HG03575 (cell line): ENCODE results near the gene TUBA8.
"Not testable (repeated sequence)": the region's sequence is repeated elsewhere in the genome, so short reads cannot be mapped to it uniquely, and the experiment has no call there.

Experiments
- ATAC-seq: cut with Tn5 transposase; IDR thresholded peaks from one replicate; pipeline ENCODE4 v1.9.1; 2021; ENCODE audit not compliant: unreplicated experiment, insufficient number of reproducible peaks, low FRiP score; ENCODE audit errors: extremely low read depth

The TUBA8 gene

DNA sequence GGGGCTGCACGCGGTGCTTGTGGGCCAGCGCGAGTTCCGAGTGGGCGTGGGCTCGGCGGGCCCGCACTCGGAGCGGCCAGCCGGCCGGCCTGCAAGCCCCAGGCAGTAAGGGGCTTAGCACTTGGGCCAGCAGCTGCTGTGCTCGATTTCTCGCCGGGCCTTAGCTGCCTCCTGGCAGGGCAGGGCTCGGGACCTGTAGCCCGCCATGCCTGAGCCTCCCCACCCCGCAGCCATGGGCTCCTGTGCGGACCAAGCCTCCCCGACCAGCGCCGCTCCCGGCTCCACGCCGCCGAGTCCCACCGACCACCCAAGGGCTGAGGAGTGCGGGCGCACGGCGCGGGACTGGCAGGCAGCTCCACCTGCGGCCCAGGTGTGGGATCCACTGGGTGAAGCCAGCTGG, 44.9 kb downstream of the TUBA8 start:
- not testable (repeated sequence) for ATAC-seq

DNA sequence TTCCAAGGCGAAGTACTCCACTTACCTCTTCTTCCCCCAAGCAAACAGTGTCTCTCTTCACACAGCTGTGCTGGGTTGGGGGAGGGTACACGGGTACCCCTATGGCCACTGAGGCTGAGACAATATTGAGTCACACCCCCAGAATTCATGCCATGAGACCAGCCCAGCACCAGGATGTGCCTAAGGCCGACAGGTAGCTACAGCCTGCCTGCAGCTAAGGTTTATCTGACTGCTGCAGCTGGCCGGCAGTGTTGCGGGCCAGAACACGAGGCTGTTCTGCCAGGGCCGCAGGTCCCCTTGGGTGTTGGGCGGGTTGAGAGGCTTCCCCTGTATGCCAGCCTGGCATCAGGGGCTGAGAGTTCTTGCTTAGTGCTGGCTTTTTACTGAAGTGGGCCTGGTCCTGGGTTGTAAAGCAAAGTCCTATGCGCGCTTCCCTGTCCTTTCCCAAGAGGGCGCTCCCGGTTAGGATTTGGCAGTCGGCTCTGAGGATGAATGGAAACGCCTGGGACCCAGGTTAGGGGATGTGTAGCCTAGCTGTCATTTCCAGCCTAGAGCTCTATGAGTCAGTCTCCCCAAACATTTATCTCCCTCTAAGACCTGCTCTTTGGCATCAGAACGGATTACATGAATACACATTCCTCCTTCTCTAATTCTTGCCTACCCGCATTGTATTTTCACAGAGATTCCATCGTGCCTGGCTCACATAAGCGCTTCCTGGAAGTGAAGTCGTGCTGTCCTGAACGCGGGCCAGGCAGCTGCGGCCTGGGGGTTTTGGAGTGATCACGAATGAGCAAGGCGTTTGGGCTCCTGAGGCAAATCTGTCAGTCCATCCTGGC, 46.5 kb downstream of the TUBA8 start:
- ATAC-seq = no peak

DNA sequence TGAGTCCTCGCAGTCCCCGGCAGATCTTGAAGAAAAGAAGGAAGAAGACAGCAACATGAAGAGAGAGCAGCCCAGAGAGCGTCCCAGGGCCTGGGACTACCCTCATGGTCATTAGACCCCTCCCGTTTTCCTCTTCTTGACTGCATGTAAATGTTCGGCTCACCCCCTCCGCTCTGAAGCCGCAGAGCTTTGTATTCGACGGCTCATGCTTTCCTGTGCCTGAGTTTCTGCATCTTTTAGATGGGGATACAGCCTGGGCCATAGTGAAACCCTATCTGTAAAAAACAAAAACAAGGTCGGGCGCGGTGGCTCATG, 47.1 kb downstream of the TUBA8 start:
- ATAC-seq = no peak

DNA sequence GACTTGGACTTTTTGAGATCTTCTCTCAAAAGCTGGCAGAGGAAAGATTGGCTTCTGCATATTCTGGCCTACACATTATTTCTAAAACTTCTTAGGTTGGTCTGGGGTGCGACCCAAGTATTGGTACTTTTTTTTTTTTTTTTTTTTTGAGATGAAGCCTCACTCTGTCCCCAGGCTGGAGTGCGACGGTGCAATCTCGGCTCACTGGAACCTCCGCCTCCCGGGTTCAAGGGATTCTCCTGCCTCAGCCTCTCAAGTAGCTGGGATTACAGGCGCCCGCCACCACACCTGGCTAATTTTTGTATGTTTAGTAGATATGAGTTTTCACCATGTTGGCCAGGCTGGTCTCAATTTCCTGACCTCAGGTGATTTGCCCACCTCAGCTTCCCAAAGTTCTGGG, 50.0 kb downstream of the TUBA8 start:
- not testable (repeated sequence) for ATAC-seq

DNA sequence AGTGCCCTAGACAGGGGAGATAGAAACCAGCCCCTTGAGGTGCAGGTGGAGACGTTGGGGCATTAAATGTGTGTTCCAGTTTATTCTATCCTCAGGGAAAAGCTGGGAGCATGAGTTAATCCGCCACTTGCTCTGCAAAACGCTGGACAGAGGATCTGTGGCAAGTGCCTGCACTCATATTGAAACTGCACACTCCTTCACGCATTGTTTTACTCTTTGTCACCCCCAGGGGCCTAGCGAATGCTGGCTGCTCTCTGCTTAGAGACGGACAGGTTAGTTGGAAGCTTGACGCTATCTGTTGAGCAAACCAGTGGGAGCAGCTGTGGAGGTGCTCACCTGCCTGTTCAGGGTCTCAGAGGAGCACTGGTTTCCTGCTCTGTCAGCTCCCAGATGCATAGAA, 53.2 kb downstream of the TUBA8 start:
- not testable (repeated sequence) for ATAC-seq

DNA sequence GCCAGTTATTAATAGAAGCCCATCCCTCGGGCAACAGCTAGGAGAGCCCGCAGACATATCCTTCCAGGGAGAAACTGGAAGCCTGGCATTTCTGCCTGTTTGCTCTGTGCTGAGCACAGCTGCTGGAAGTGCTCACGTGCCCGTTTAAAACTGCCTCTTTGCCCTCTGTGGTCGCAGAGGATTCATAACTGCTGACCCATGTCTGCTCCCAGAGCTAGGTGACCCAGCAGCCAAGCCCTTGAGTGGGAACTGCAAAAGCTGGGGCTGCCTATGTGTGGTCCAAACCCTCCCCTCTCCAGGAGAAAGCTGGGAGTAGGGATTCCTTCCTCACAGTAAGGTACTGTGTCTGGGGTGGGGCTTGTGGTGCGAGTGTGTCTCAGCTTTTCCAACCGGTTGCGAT, 54.0 kb downstream of the TUBA8 start:
- not testable (repeated sequence) for ATAC-seq

DNA sequence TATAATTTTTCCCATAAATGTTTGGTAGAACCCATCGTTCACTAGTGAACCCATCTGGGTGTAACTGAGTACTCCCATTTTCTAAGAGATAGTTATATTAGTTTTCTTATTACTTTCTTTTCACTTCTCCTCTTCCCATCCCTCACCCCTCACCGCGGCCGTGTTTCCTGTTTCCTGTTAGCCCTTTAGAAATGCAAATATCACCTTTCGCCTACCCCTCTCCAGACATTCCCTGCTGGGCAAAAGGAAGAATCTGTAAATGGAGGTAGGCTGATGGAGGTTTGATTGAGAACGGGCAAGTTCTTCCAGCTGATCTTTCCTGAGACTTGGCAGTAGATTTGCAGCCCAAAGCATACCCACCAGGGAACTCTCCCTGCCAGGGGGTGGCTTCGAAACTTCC, 54.7 kb downstream of the TUBA8 start:
- ATAC-seq = not testable (repeated sequence)

DNA sequence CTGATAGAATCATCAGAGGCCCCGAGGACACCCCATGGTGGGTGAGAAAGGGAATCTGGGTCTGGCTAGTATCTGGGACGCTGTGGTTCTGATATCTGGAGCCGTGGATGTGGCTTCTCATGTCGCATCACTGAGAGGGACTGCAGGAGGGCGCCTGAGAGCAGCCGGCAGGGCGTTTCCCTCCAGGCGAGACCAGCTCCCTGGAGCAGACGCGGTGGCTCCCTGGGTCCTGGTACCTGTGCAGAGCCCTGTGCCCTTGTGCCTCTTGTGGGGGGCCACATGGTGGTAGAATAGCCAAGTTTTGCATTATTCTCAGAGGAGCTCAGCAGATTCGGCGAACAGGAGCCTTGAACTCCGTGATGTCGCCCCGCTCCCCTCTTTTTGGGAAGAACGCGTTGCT, 59.7 kb downstream of the TUBA8 start:
- not testable (repeated sequence) for ATAC-seq

DNA sequence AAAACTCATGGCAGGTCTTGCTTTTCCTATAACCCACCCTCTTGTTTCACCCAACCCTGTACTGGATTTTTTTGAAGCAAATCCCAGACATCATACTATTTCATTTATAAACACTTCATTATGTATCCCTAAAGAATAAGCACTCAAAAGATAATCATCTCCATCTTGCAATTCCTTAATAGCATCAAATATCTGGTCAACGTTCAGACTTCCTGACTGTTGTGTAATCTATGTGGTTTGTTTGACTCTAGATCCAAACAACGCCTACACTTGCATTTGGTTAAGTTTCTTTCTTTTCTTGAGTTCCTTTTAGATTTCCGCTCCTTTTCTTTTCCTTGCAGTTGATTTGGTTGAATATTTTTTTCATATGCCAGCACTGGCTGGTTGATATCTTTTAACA, 61.6 kb downstream of the TUBA8 start:
- not testable (repeated sequence) for ATAC-seq

DNA sequence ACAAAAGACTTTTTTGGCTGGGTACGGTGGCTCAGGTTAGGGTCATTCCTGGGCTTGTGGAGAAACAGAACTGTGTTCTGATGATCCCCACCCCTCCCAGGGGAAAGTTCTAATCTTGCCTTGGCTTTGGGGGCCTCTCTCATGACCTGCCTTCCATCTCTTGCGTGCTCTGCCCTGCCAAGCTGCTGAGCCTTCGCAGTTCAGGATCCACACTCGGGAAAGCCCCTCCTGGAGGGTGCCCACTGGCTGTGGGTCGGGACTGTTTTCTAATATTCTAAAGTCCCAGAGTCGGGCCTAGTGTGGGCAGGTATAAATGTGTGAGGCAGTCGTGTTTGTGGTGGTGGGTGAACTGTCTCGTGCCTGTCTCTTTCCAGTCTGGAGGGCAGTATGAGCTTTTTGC, 62.2 kb downstream of the TUBA8 start:
- not testable (repeated sequence) for ATAC-seq

DNA sequence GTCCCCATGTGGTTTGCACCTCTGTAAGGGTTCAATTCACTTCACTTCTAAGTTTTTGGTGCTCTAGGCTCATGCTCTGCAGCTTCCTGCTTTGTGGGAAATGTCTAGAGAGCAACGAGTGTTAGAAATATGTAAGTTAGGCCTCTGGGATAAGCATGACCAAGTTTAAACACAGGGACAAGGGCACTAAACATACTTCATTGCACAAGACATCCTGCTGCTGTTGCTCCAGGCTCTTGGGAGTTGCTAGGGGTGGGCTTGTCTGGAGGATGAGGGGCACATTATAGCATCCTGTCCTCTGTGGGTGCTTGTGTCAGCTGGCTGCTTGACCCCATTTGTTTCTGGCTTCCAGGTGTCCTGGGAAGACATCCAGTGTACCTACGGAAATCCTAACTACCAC, 62.8 kb downstream of the TUBA8 start:
- not testable (repeated sequence) for ATAC-seq
